ENCODE measurements around the gene EDEM1.

DNA sequence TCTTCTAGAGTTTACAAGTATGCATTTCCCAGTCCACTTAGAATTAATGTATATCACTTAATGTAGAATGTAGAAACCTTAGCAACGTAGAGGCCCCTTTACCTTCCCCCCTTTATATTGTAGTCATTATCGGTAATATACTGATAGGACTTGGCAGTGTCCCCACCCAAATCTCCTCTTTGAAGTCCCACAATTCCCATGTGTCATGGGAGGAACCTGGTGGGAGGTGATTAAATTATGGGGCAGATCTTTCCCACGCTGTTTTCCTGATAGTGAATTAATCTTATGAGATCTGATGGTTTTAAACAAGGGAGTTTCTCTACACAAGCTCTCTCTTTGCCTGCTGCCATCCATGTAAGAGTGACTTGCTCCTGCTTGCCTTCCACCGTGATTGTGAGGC, 34.4 kb upstream of the EDEM1 start:
- no peak for TF ChIP-seq POLR2A (IDR thresholded peaks at IDR 0.05)
- TF ChIP-seq, protein P1, sequence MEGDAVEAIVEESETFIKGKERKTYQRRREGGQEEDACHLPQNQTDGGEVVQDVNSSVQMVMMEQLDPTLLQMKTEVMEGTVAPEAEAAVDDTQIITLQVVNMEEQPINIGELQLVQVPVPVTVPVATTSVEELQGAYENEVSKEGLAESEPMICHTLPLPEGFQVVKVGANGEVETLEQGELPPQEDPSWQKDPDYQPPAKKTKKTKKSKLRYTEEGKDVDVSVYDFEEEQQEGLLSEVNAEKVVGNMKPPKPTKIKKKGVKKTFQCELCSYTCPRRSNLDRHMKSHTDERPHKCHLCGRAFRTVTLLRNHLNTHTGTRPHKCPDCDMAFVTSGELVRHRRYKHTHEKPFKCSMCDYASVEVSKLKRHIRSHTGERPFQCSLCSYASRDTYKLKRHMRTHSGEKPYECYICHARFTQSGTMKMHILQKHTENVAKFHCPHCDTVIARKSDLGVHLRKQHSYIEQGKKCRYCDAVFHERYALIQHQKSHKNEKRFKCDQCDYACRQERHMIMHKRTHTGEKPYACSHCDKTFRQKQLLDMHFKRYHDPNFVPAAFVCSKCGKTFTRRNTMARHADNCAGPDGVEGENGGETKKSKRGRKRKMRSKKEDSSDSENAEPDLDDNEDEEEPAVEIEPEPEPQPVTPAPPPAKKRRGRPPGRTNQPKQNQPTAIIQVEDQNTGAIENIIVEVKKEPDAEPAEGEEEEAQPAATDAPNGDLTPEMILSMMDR (IDR thresholded peaks at IDR 0.05), result no peak

Data from uterus (tissue), 2 donors.